NCI-H510A treated with DMSO at 0.1 percent for 48 hours (cell line): ENCODE results near the gene LRPPRC.

Source experiments
- DNase-seq: peaks from one replicate; lab custom pipeline; 2025; lab: John Stamatoyannopoulos, UW

LRPPRC gene

GRCh38 chr2:43854671-43855070, 141.1 kb downstream of the LRPPRC start:
- DNase-seq, result no peak

DNA sequence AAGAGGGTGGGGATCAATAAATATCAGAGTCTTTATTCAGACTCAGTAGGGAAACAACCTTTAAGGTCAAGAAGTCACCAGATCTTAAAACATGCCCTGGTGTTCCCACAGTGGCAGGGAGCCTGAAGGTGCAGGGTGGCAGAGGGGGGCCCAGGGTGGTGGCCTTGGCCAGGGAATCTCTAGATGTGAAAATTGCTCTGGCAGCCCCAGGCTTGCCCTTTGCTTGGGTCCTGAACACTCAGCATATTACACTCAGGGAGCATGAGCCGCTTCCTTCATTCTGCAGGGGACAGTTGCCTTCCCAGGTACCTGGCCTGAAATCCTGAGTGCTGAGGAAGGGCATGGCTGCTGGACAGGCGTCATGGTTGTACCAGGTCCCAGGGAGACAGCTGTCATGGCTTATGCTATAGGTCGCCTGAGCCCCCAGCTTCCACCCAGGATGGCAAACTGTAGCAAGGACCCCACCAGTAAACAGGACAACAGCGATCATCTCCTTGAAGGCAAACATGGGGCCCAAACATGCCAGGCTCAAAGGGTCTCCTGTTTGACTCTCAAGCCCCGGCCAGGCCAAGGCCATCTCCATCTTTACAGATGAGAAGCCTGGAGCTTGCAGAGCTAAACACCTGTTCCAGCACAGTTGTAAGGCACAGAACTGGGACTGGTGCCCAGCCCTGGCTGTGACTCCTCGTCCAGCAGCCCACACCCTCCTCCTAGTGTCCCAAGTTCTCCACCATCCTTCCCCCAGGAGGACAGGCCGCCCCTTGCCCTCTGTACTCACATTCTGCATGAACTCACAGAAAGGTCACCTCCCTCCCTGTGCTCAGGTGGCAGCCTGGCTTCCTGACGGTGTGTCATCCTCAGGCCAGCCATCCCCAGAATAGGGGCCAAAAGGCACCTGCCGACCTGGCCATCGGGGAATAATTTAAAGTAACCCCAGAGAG, 142.4 kb downstream of the LRPPRC start:
- no peak for DNase-seq

- no peak for DNase-seq
Observed at GRCh38 chr2:43852196-43852730, 143.5 kb downstream of the LRPPRC start.

DNA sequence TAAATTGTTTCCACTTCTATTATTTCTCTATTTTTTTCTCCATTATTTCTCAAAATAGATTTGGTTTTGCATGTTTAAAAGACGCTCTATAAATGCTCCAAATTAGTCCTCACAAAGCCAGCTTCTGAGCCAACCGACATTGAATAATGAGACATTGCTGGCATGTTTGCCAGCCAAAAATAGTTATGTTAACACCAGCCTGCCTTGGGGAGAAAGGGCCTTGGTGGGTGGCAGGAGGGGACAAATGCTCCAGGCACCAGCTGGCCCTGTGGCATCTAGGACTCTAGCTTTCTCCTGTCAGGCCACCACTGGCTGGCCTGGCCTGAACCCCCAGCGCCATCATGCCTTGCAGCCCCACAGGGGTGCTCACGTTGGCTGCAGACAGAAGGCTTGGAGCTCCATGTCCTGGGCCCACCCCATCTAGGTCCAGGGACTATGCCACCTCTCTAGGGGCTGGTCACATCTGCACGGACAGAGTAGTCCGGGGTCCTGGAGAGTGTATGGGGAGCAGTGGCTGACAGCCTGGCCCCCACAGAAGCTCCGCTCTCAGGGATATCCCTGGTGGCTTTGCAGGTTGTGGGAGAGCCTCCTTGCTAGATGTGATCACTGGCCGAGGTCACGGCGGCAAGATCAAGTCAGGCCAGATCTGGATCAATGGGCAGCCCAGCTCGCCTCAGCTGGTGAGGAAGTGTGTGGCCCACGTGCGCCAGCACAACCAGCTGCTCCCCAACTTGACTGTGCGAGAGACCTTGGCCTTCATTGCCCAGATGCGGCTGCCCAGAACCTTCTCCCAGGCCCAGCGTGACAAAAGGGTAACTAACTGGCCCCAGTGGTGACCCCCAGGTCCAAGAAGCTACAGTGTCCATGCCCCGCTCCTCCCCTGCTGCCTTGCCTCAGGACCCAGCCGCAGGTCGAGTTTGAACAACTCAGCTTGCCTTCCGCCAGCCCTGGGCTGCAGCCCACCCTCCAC, 144.5 kb downstream of the LRPPRC start:
- DNase-seq, result no peak

- DNase-seq, result no peak
Observed at GRCh38 chr2:43848214-43848613, 147.6 kb downstream of the LRPPRC start.

- DNase-seq, result no peak
Observed at GRCh38 chr2:43846140-43846793, 149.5 kb downstream of the LRPPRC start.

DNA sequence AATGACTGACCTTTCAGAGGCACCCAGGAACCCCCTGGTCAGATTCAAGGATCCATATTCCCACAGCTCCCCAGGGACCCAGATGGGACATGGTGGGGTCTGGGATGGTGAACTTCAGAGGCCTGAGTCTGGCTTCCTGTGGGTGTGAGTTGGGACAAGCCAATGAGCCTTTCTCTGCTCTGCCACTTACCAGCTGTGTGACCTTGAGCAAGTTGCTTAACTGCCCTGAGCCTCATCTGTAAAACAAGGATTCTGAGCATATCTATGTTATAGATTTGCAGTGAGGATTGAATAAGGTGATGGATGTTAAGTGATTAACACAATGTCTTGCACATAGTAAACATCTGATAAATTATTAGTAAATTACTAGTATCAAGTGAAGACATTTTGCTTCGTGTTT, 150.6 kb downstream of the LRPPRC start:
- no peak for DNase-seq

DNA sequence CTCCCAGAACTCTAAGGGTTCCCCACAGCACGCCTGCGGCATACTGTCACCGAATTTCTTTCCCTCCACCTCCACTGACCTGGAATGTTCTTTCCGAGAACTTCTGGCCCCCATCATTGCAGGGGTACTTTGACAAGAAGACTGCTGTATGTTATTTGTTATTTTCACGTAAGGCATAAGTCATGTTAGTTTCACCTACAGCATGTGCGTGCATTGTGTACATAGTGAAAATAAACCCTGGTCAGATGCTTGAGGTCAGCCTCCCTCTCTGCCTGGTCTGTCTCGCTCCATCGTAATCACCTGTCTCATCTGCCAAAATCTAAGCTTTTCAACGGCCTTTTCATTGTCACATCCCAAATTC, 152.9 kb downstream of the LRPPRC start:
- no peak for DNase-seq

GRCh38 chr2:43841949-43842865, 153.6 kb downstream of the LRPPRC start:
- DNase-seq, result no peak

- DNase-seq, result no peak
Observed at GRCh38 chr2:43840965-43841364, 154.8 kb downstream of the LRPPRC start.

GRCh38 chr2:43839776-43840564, 155.8 kb downstream of the LRPPRC start:
- no peak for DNase-seq

DNA sequence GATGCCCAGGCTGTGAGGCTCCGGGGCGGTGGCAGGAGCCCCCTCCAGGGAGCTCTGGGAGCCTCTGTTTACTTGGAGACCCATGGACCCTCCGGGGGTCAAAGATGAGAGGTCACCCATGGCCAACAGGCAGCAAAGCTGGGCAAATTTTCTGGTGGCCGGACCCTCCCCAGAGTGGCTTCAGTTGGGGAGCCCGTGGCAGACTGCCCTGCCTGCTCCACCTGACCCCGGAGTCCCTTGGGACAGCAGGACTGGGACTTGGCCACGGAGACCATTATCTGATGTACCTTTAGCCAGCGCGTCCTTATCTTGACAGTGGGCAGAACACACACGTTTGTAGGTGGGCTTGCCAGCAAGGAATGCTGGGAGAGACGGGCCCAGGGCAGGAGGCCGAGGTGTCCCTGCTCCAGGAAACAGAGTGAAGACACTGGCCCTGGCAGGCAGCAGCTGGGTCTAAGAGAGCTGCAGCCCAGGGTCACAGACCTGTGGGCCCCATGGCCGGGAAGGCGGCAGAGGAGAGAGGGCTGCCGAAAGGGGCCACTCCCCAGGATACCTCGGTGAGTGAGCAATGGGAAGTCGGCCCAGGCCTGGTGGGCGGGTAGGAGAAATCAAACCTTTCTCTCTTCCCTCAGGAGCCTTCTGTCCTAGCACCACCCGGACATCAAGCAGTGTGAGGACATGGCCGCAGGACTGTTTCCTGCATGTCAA, 157.1 kb downstream of the LRPPRC start, which contains the start of the genes ABCG5 and ABCG8:
TSS of gene ABCG5 (minus strand) at position 280 of the 708 bp plus-strand sequence. CDS start at position 120, 160 bp downstream.
TSS of gene ABCG8 (plus strand) at position 412 of the 708 bp plus-strand sequence. CDS start at position 495, 83 bp downstream.
- no peak for DNase-seq

GRCh38 chr2:43837831-43838559, 157.8 kb downstream of the LRPPRC start:
- no peak for DNase-seq

GRCh38 chr2:43837033-43837432, 158.8 kb downstream of the LRPPRC start:
- no peak for DNase-seq
